Caco-2 (cell line): ENCODE results near the gene KLHL36. TPM values are rescaled to one million over a fixed set of nuclear protein-coding genes. Genes with fewer than 3 reads are reported as not detected.

ENCODE experiments used
- BruUV-seq: library from RNA; stranded (reverse); fragments of 400-500 nt; replicated peaks from 2 replicates; lab custom pipeline; 2021; lab: Mats Ljungman, UMichigan
- CTCF ChIA-PET: fragments of 300-600 bp; sonication (Branson Sonifier 250); formaldehyde crosslinking; loops from one replicate; lab custom pipeline; 2022; ENCODE audit warnings: antibody characterized with exemption; lab: Charles Lee
- POLR2A ChIA-PET: fragments of 300-600 bp; sonication (Branson Sonifier 250); formaldehyde crosslinking; loops from one replicate; lab custom pipeline; 2022; ENCODE audit warnings: antibody characterized with exemption; lab: Charles Lee
- DNase-seq, 2 experiments: peaks; one replicate each; pipeline versions ENCODE4 v3.0.0 to v3.0.0-alpha.2; 2020 to 2022
- H3K27me3 ChIP-seq: replicated peaks from 2 replicates; pipeline ENCODE4 v1.6.0; 2011; ENCODE audit warnings: low read length; ENCODE audit not compliant: control insufficient read depth, insufficient read depth
- H3K36me3 ChIP-seq: 2 replicates; pipeline ENCODE4 v1.5.1; 2011; ENCODE audit warnings: low read length; ENCODE audit not compliant: control insufficient read depth, insufficient read depth
- H3K4me1 ChIP-seq: fragments of 250-450 bp; sonication (Bioruptor Pico); 2 replicates; pipeline ENCODE4 v1.5.1; 2020; ENCODE audit warnings: mild to moderate bottlenecking
- H3K4me3 ChIP-seq: 2 replicates; pipeline ENCODE4 v1.5.1; 2011; ENCODE audit warnings: low read depth, mild to moderate bottlenecking, control low read depth, low read length
- H3K9me3 ChIP-seq: fragments of 250-450 bp; sonication (Bioruptor Pico); 2 replicates; pipeline ENCODE4 v1.5.1; 2020; ENCODE audit warnings: mild to moderate bottlenecking, moderate library complexity
- H3K27ac Mint-ChIP-seq: one replicate; pipeline ENCODE4 v1.8.0; 2022; ENCODE audit warnings: mixed read lengths; ENCODE audit not compliant: unreplicated experiment
- H3K27me3 Mint-ChIP-seq: one replicate; pipeline ENCODE4 v1.8.0; 2022; ENCODE audit warnings: mixed read lengths; ENCODE audit not compliant: insufficient read depth, unreplicated experiment
- H3K36me3 Mint-ChIP-seq: one replicate; pipeline ENCODE4 v1.8.0; 2022; ENCODE audit warnings: mild to moderate bottlenecking, mixed read lengths; ENCODE audit not compliant: insufficient read depth, unreplicated experiment
- H3K4me1 Mint-ChIP-seq: one replicate; pipeline ENCODE4 v1.8.0; 2022; ENCODE audit warnings: low read depth, mixed read lengths; ENCODE audit not compliant: unreplicated experiment
- H3K4me3 Mint-ChIP-seq: one replicate; pipeline ENCODE4 v1.8.0; 2022; ENCODE audit warnings: mild to moderate bottlenecking, moderate library complexity, mixed read lengths; ENCODE audit not compliant: unreplicated experiment
- H3K9me3 Mint-ChIP-seq: one replicate; pipeline ENCODE4 v1.8.0; 2022; ENCODE audit warnings: mixed read lengths; ENCODE audit not compliant: unreplicated experiment
- intact Hi-C: fragments of 100-400 bp; cut with micrococcal nuclease; formaldehyde crosslinking; loops from one replicate; pipeline ENCODE4 v1.10.0; 2022; ENCODE audit not compliant: unreplicated experiment
- total RNA-seq: library from RNA; stranded (reverse); gene quantifications from 2 replicates; pipeline ENCODE4 v1.2.3, GENCODE V29; 2022
- TF ChIP-seq, protein P1 (sequence below), 2 experiments: fragments of 200-600 bp in 1 of 2; IDR thresholded peaks; 1 replicate in 1 of 2; 2 replicates in 1 of 2; pipeline versions ENCODE4 v1.5.1 to v1.8.0; 2011 to 2022; ENCODE audit warnings: antibody characterized with exemption in 1 of 2, control low read depth in 1 of 2, inconsistent platforms in 1 of 2, low read depth in 1 of 2, low read length in 1 of 2, mild to moderate bottlenecking in 1 of 2, moderate library complexity in 1 of 2; ENCODE audit not compliant: insufficient read depth in 1 of 2, severe bottlenecking in 1 of 2, unreplicated experiment in 1 of 2

KLHL36 gene
- total RNA-seq, 1 experiment from 2014 or later, result 70.2 TPM

DNA sequence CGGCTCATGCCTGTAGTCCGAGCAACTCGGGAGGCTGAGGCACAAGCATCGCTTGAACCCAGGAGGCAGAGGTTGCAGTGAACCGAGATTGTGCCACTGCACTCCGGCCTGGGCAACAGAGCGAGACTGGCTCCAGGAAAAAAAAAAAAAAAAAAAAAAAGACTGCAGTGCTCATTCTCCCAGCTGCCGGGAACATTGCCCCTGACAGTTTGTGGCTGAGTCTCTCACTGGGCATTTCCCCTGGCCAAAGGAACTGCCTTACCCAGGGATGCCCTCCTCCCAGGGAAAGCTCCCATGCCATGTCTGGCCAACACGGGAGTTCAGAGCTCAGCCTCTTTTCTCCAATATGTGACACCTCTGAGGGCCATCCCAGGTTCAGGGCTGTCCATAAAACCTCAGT, 30.2 kb downstream of the KLHL36 start:
- Histone ChIP-seq H3K4me1 (peaks cover 3% of the 10 kb centered on the region; the same call in 1 of the 2 replicates), H3K27me3 (no peaks in the 10 kb centered on the region), H3K36me3 (no peaks in the 10 kb centered on the region), H3K9me3 (no peaks in the 10 kb centered on the region), H3K4me3 (no peak overlapping the region)
- intact Hi-C loops, result no loop called here
- Mint-ChIP-seq H3K27ac (no peak overlapping the region), H3K9me3 (no peaks in the 10 kb centered on the region), H3K36me3 (no peaks in the 10 kb centered on the region), H3K27me3 (no peaks in the 10 kb centered on the region), H3K4me1 (no peaks in the 10 kb centered on the region), H3K4me3 (no peak overlapping the region)
- TF ChIP-seq, protein P1, sequence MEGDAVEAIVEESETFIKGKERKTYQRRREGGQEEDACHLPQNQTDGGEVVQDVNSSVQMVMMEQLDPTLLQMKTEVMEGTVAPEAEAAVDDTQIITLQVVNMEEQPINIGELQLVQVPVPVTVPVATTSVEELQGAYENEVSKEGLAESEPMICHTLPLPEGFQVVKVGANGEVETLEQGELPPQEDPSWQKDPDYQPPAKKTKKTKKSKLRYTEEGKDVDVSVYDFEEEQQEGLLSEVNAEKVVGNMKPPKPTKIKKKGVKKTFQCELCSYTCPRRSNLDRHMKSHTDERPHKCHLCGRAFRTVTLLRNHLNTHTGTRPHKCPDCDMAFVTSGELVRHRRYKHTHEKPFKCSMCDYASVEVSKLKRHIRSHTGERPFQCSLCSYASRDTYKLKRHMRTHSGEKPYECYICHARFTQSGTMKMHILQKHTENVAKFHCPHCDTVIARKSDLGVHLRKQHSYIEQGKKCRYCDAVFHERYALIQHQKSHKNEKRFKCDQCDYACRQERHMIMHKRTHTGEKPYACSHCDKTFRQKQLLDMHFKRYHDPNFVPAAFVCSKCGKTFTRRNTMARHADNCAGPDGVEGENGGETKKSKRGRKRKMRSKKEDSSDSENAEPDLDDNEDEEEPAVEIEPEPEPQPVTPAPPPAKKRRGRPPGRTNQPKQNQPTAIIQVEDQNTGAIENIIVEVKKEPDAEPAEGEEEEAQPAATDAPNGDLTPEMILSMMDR (IDR thresholded peaks at IDR 0.05; ENCODE audit: insufficient read depth in 1 of 2, low read depth in 1 of 2, low read length in 1 of 2, severe bottlenecking in 1 of 2, unreplicated experiment in 1 of 2), result no peak
- CTCF ChIA-PET, result no interaction called here
- POLR2A ChIA-PET, result no interaction called here
- DNase-seq, result no peak
- BruUV-seq, result no TSS peak

DNA sequence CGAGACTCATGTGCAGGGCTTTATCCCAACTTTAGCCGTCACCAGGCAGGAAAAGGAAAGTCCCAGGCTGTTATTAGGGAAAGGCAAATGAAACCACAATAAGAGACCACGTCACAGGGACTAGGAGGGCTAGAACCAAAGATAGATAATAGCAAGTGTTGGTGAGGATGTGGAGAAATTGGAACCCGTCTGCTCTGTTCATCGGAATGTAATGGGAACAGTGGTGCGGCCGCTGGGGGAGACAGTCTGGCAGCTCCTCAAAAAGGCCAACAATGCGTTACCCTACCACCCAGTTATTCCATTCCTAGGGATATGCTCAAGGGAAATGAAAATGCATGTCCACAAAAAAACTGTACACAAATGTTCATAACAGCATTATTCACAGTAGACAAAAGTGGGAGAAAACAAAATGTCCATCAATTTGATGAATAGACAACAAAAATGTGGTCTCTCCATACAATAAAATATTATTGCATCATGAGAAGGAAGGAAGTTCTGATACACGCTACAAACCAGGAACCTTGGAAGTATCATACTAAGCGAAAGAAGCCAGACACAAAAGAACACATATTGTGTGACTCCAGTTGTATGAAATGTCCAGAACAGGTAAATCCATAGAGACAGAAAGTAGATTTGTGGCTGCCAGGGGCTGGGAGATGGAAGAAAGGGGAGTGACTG, 32.0 kb downstream of the KLHL36 start:
- H3K4me1 Mint-ChIP-seq, result no peaks in the 10 kb centered on the region
- POLR2A ChIA-PET, result no interaction called here

DNA sequence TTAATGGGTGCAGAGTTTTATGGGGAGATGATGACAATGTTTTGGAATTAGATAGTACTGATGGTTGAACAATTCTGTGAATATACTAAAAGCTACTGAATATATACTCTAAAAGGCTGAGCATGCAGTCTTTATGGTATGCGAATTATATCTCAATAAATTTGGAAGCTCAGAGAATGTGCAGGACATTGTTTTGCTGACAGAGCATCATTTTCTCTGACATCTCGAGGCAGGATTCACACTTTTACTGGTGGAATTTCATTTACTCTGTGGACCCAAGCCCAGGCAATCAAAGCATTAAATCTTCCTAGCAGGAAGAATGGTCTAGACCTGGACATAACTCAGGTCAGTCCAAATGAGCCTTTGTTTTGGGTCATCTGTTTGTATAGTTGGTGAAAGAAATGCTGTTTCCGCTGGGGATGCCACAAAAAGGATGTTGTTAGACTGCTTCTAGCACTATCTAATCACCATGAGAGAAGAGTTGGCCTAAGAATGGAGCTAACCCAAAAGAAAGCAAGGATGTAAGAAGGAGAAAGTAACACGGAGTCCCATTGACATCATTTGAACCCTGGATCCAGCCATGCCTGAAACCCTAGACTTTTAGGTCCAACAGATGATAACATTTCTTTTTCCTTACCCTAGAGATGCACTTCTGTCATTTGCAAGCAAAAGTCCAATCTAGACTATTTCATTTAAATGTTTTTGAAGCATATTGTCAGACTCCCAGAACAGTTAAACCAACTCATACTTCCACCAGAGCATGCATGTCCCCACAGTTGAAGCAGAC, 32.7 kb downstream of the KLHL36 start:
- no peaks in the 10 kb centered on the region for H3K27me3 Mint-ChIP-seq
- no TSS peak for BruUV-seq
- Histone ChIP-seq H3K4me3 (no peak overlapping the region), H3K9me3 (no peaks in the 10 kb centered on the region), H3K36me3 (no peaks in the 10 kb centered on the region), H3K27me3 (no peaks in the 10 kb centered on the region), H3K4me1 (peaks cover 3% of the 10 kb centered on the region; the same call in 1 of the 2 replicates)
- H3K4me1 Mint-ChIP-seq, result no peaks in the 10 kb centered on the region
- intact Hi-C loops, result no loop called here
- no peak overlapping the region for H3K27ac Mint-ChIP-seq
- ChIA-PET POLR2A (no interaction called here), CTCF (interaction anchor here (0.9 kb wide), 1 partner anchor 8 kb away, joined by 5 read pairs; no protein-coding TSS in a partner anchor)
- no peaks in the 10 kb centered on the region for H3K9me3 Mint-ChIP-seq
- H3K36me3 Mint-ChIP-seq, result no peaks in the 10 kb centered on the region
- no peak for DNase-seq
- TF ChIP-seq, protein P1 (IDR thresholded peaks at IDR 0.05; ENCODE audit: insufficient read depth in 1 of 2, low read depth in 1 of 2, low read length in 1 of 2, severe bottlenecking in 1 of 2, unreplicated experiment in 1 of 2), result no peak
- no peak overlapping the region for H3K4me3 Mint-ChIP-seq

More for the DNA sequence above, 32.0 kb downstream of the KLHL36 start:
- H3K4me3 Mint-ChIP-seq, result no peak overlapping the region
- H3K9me3 ChIP-seq, result no peaks in the 10 kb centered on the region
- H3K36me3 ChIP-seq, result no peaks in the 10 kb centered on the region
- H3K4me1 ChIP-seq, result peaks cover 3% of the 10 kb centered on the region; the same call in 1 of the 2 replicates
- CTCF ChIA-PET, result no interaction called here
- intact Hi-C loops, result no loop called here
- H3K27me3 Mint-ChIP-seq, result no peaks in the 10 kb centered on the region
- H3K27ac Mint-ChIP-seq, result no peak overlapping the region
- TF ChIP-seq, protein P1 (IDR thresholded peaks at IDR 0.05; ENCODE audit: insufficient read depth in 1 of 2, low read depth in 1 of 2, low read length in 1 of 2, severe bottlenecking in 1 of 2, unreplicated experiment in 1 of 2), result no peak
- no peak for DNase-seq
- H3K27me3 ChIP-seq, result no peaks in the 10 kb centered on the region
- no TSS peak for BruUV-seq
- H3K9me3 Mint-ChIP-seq, result no peaks in the 10 kb centered on the region
- H3K4me3 ChIP-seq, result no peak overlapping the region
- no peaks in the 10 kb centered on the region for H3K36me3 Mint-ChIP-seq
